Eye (tissue), 1 donor: ENCODE results near the gene PAPOLA.
A peak's percentile ranks its signal among the peaks of the same experiment; 100 is the strongest.

Experiments
- DNase-seq: peaks from one replicate; pipeline ENCODE4 v3.0.0-alpha.2; 2015

Gene PAPOLA

GRCh38 chr14:96587823-96588385 is 85.7 kb downstream of the PAPOLA start:
- DNase-seq, result no peak

GRCh38 chr14:96588410-96589257 is 86.5 kb downstream of the PAPOLA start:
- DNase-seq, result no peak

GRCh38 chr14:96589577-96589976 is 87.4 kb downstream of the PAPOLA start:
- DNase-seq, result no peak

GRCh38 chr14:96590190-96590864 is 88.1 kb downstream of the PAPOLA start:
- no peak for DNase-seq

GRCh38 chr14:96592591-96593386 is 90.6 kb downstream of the PAPOLA start:
- peak; percentile 77 for DNase-seq

GRCh38 chr14:96594961-96595360 is 92.8 kb downstream of the PAPOLA start:
- DNase-seq, result no peak

GRCh38 chr14:96597680-96598079 is 95.5 kb downstream of the PAPOLA start:
- DNase-seq, result no peak

- no peak for DNase-seq
These were observed 96.2 kb downstream of the PAPOLA start for GRCh38 chr14:96598332-96598928.

- no peak for DNase-seq
These were observed 96.9 kb downstream of the PAPOLA start for GRCh38 chr14:96599076-96599475.

GRCh38 chr14:96602186-96602585 is 100.0 kb downstream of the PAPOLA start:
- no peak for DNase-seq

GRCh38 chr14:96603350-96604255 is 101.4 kb downstream of the PAPOLA start:
- no peak for DNase-seq

- DNase-seq, result peak; percentile 93
These were observed 112.3 kb downstream of the PAPOLA start for GRCh38 chr14:96614481-96614881.

GRCh38 chr14:96616161-96616721 is 114.1 kb downstream of the PAPOLA start:
- DNase-seq, result peak; percentile 51
